ENCODE measurements around the gene NCAM1. TPM values are rescaled to one million over a fixed set of nuclear protein-coding genes. Genes with fewer than 3 reads are reported as not detected.

NCAM1 gene
- total RNA-seq, 1 experiment from 2014 or later, result 0.33 TPM

DNA sequence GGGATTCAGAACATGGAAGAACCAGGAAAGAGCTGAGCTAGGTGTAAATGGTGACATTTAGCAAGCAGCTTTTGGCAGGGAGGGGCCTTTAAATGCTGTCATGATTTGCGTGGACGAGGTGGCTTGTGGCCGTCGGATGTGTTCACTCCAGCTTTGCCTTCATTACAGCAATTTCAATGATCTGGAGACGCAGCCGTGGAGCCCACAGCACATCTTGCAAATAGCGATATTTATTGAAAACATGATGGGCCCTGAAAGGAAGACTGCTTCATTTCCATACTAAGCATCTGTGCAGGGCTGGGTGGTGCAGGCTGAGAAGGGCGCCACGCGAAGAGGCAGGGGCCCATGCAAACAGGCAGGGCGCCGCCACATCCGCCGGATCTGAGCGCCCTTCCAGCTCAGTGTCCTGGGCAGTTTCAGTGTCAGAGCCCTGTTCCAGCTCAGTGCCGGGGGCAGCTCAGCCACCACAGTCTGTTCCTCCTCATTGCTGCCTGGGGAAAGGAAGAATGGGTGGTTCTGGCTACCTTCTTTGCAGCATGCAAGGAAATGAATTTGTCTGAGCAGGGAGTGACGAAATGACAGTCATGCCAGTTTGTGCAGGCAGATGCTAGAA is 242.0 kb downstream of the NCAM1 start:
- H3K4me3 ChIP-seq, result no peak overlapping the region
- no peaks in the 10 kb centered on the region for H3K9me3 ChIP-seq (ENCODE audit: insufficient read depth, low read depth)
- no peak overlapping the region for H2AFZ ChIP-seq
- no peaks in the 10 kb centered on the region for H3K36me3 ChIP-seq (ENCODE audit: low read depth)
- peak overlapping the region; percentile 86 for H3K27ac ChIP-seq
- ChIA-PET POLR2A (ENCODE audit: unreplicated experiment) (no interaction called here), CTCF (no interaction called here)
- DNase-seq, result no peak
- H3K27me3 ChIP-seq (ENCODE audit: insufficient read depth, low read depth), result no peaks in the 10 kb centered on the region
- H3F3A ChIP-seq (ENCODE audit: insufficient read depth, low read depth), result peaks cover 19% of the 10 kb centered on the region
- H4K20me1 ChIP-seq (ENCODE audit: insufficient read depth), result no peaks in the 10 kb centered on the region
- H3K4me2 ChIP-seq, result peak overlapping the region; percentile 60
- intact Hi-C loops (cut with micrococcal nuclease; ENCODE audit: unreplicated experiment), result loop anchor here (2.0 kb wide), 1 partner anchor 88 kb away; no protein-coding TSS in a partner anchor
- H3K9me2 ChIP-seq (ENCODE audit: insufficient read depth), result no peaks in the 10 kb centered on the region
- H3K79me2 ChIP-seq (ENCODE audit: low read depth), result no peaks in the 10 kb centered on the region
- H3K4me1 ChIP-seq (replicated peaks; ENCODE audit: insufficient read depth), result peaks cover 46% of the 10 kb centered on the region
- no peak for TF ChIP-seq EZH2 (IDR thresholded peaks at IDR 0.05; ENCODE audit: low read depth)
- no peak for TF ChIP-seq CTCF (conservative IDR thresholded peaks at IDR 0.05)
- no TSS peak for BruUV-seq (replicated peaks)

- Histone ChIP-seq H3K27me3 (ENCODE audit: insufficient read depth, low read depth) (no peaks in the 10 kb centered on the region), H3K4me3 (no peak overlapping the region), H3K9me2 (ENCODE audit: insufficient read depth) (no peaks in the 10 kb centered on the region), H3K9me3 (ENCODE audit: insufficient read depth, low read depth) (no peaks in the 10 kb centered on the region), H3K79me2 (ENCODE audit: low read depth) (no peaks in the 10 kb centered on the region), H2AFZ (no peak overlapping the region), H3F3A (ENCODE audit: insufficient read depth, low read depth) (peaks cover 19% of the 10 kb centered on the region), H4K20me1 (ENCODE audit: insufficient read depth) (no peaks in the 10 kb centered on the region), H3K27ac (no peak overlapping the region), H3K4me2 (no peak overlapping the region; the same call in 1 of the 2 replicates), H3K4me1 (replicated peaks; ENCODE audit: insufficient read depth) (peaks cover 36% of the 10 kb centered on the region), H3K36me3 (ENCODE audit: low read depth) (no peaks in the 10 kb centered on the region)
- intact Hi-C loops (cut with micrococcal nuclease; ENCODE audit: unreplicated experiment), result no loop called here
- no TSS peak for BruUV-seq (replicated peaks)
- TF ChIP-seq EZH2 (IDR thresholded peaks at IDR 0.05; ENCODE audit: low read depth) (no peak), CTCF (conservative IDR thresholded peaks at IDR 0.05) (no peak)
- ChIA-PET POLR2A (ENCODE audit: unreplicated experiment) (no interaction called here), CTCF (no interaction called here)
- peak; percentile 32 to 66 for DNase-seq
Measured at GRCh38 chr11:113204280-113204679, 243.1 kb downstream of the NCAM1 start.

GRCh38 chr11:113213549-113213948 is 252.3 kb downstream of the NCAM1 start:
- H3K9me2 ChIP-seq (ENCODE audit: insufficient read depth), result no peaks in the 10 kb centered on the region
- no peaks in the 10 kb centered on the region for H3K27me3 ChIP-seq (ENCODE audit: insufficient read depth, low read depth)
- ChIA-PET POLR2A (ENCODE audit: unreplicated experiment) (no interaction called here), CTCF (no interaction called here)
- H3K4me1 ChIP-seq (replicated peaks; ENCODE audit: insufficient read depth), result peaks cover 5% of the 10 kb centered on the region; the same call in 1 of the 2 replicates
- TF ChIP-seq CTCF (conservative IDR thresholded peaks at IDR 0.05), result no peak
- TF ChIP-seq EZH2 (IDR thresholded peaks at IDR 0.05; ENCODE audit: low read depth), result no peak
- BruUV-seq (replicated peaks), result no TSS peak
- H3K9me3 ChIP-seq (ENCODE audit: insufficient read depth, low read depth), result no peaks in the 10 kb centered on the region
- H3K36me3 ChIP-seq (ENCODE audit: low read depth), result no peaks in the 10 kb centered on the region
- no peak for DNase-seq
- no peaks in the 10 kb centered on the region for H3F3A ChIP-seq (ENCODE audit: insufficient read depth, low read depth)
- H4K20me1 ChIP-seq (ENCODE audit: insufficient read depth), result no peaks in the 10 kb centered on the region
- H3K4me3 ChIP-seq, result no peak overlapping the region
- H3K27ac ChIP-seq, result no peak overlapping the region
- no peaks in the 10 kb centered on the region for H3K79me2 ChIP-seq (ENCODE audit: low read depth)
- intact Hi-C loops (cut with micrococcal nuclease; ENCODE audit: unreplicated experiment), result no loop called here
- no peak overlapping the region for H3K4me2 ChIP-seq
- H2AFZ ChIP-seq, result no peak overlapping the region
